NCI-H524 treated with DMSO at 0.1 percent for 48 hours (cell line): ENCODE measurements around the gene POLN.

Experiments used
- DNase-seq: peaks from one replicate; lab custom pipeline; 2025; lab: John Stamatoyannopoulos, UW

The POLN gene

GRCh38 chr4:2116687-2117400, 125.1 kb downstream of the POLN start:
- DNase-seq, result no peak

- no peak for DNase-seq
Observed at GRCh38 chr4:2105559-2105958, 136.4 kb downstream of the POLN start.

GRCh38 chr4:2104556-2105345, 137.2 kb downstream of the POLN start:
- no peak for DNase-seq

GRCh38 chr4:2103843-2104547, 137.9 kb downstream of the POLN start:
- DNase-seq, result no peak

- no peak for DNase-seq
Observed at GRCh38 chr4:2103127-2103842, 138.6 kb downstream of the POLN start.

GRCh38 chr4:2102045-2102883, 139.7 kb downstream of the POLN start:
- no peak for DNase-seq

- no peak for DNase-seq
Observed at GRCh38 chr4:2101346-2102044, 140.4 kb downstream of the POLN start.

- no peak for DNase-seq
Observed at GRCh38 chr4:2096073-2096609, 145.8 kb downstream of the POLN start.

GRCh38 chr4:2095236-2096072, 146.5 kb downstream of the POLN start:
- DNase-seq, result no peak

GRCh38 chr4:2094545-2094944, 147.4 kb downstream of the POLN start:
- no peak for DNase-seq

- no peak for DNase-seq
Observed at GRCh38 chr4:2093265-2093664, 148.7 kb downstream of the POLN start.

GRCh38 chr4:2092669-2093053, 149.3 kb downstream of the POLN start:
- no peak for DNase-seq

- no peak for DNase-seq
Observed at GRCh38 chr4:2091990-2092668, 149.8 kb downstream of the POLN start.

GRCh38 chr4:2090642-2091041, 151.3 kb downstream of the POLN start:
- DNase-seq, result no peak

- DNase-seq, result no peak
Observed at GRCh38 chr4:2089222-2089621, 152.7 kb downstream of the POLN start.

- no peak for DNase-seq
Observed at GRCh38 chr4:2087170-2087569, 154.8 kb downstream of the POLN start.

GRCh38 chr4:2085496-2085901, 156.4 kb downstream of the POLN start:
- DNase-seq, result no peak

- DNase-seq, result no peak
Observed at GRCh38 chr4:2084316-2084715, 157.6 kb downstream of the POLN start.

GRCh38 chr4:2083826-2084160, 158.1 kb downstream of the POLN start:
- no peak for DNase-seq
